Testis (tissue), 2 donors: Measurements from ENCODE around the gene SETD3.

Source experiments
- POLR2A ChIP-seq: fragments of 450-650 bp; IDR thresholded peaks from one replicate; pipeline ENCODE4 v1.6.1; 2017; ENCODE audit warnings: antibody characterized with exemption, mild to moderate bottlenecking, moderate library complexity
- TF ChIP-seq, protein P1 (sequence below), 3 experiments: fragments of 450-650 bp in 2 of 3; fragments of 200-600 bp in 1 of 3; sonication (generic) in 1 of 3; IDR thresholded peaks; one replicate each; pipeline ENCODE4 v1.5.1; 2016 to 2019; ENCODE audit warnings: antibody characterized with exemption in 3 of 3, mild to moderate bottlenecking in 2 of 3, moderate library complexity in 1 of 3

DNA sequence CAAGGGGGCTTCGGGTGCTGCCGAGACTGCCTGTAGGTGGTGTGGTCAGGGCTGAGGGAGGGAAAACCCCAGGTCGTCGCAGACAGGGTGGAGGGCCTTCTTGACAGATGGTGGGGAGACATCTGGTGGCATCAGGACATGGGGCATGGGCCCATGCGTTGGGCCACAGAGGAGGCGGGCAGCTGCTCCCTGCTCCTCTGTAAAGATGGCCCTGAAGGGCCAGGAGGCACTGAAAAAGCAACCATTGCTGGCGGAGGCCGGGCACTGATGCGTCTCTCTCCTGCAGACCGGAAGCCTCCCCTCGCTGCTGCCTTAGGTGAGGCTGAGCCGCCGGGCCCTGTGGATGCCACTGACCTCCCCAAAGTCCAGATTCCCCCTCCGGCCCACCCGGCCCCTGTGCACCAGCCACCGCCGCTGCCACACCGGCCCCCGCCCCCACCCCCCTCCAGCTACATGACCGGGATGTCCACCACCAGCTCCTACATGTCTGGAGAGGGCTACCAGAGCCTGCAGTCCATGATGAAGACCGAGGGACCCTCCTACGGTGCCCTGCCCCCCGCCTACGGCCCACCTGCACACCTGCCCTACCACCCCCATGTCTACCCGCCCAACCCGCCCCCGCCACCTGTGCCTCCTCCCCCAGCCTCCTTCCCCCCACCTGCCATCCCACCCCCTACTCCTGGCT is 29.4 kb upstream of the SETD3 start:
- TF ChIP-seq, protein P1, sequence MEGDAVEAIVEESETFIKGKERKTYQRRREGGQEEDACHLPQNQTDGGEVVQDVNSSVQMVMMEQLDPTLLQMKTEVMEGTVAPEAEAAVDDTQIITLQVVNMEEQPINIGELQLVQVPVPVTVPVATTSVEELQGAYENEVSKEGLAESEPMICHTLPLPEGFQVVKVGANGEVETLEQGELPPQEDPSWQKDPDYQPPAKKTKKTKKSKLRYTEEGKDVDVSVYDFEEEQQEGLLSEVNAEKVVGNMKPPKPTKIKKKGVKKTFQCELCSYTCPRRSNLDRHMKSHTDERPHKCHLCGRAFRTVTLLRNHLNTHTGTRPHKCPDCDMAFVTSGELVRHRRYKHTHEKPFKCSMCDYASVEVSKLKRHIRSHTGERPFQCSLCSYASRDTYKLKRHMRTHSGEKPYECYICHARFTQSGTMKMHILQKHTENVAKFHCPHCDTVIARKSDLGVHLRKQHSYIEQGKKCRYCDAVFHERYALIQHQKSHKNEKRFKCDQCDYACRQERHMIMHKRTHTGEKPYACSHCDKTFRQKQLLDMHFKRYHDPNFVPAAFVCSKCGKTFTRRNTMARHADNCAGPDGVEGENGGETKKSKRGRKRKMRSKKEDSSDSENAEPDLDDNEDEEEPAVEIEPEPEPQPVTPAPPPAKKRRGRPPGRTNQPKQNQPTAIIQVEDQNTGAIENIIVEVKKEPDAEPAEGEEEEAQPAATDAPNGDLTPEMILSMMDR (IDR thresholded peaks at IDR 0.05), result no peak
- no peak for TF ChIP-seq POLR2A
